C4-2B (cell line): ENCODE measurements around the gene CCL7.

Experiments
- H3K27ac ChIP-seq: fragments of 450-650 bp; 2 replicates; pipeline ENCODE4 v1.5.1; 2017
- ZFX ChIP-seq: fragments of 450-650 bp; IDR thresholded peaks from 2 replicates; pipeline ENCODE4 v1.6.1; 2017
- TF ChIP-seq, protein P1 (sequence below): fragments of 450-650 bp; conservative IDR thresholded peaks from 2 replicates; pipeline ENCODE4 v1.5.1; 2017; ENCODE audit warnings: mild to moderate bottlenecking

Gene CCL7

DNA sequence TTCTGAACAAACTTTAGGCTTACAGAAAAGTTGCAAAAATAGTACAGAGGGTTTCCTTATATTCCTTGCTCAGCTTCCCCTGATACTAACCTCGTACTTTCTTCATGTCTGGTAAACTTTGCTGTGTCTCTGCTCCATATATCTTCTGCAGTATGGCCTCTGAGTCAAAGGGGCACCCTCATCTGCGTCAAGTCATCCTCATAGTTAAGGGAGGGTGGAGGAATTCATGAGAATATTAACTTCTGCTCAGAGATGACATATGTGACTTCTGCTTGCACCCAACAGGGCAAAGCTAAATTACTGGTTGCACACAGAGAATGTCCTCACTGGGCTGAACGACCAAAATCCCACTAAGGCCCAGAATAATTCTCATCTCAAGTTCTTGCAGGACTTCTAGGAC is 4.3 kb upstream of the CCL7 start:
- TF ChIP-seq ZFX, result no peak
- TF ChIP-seq, protein P1, sequence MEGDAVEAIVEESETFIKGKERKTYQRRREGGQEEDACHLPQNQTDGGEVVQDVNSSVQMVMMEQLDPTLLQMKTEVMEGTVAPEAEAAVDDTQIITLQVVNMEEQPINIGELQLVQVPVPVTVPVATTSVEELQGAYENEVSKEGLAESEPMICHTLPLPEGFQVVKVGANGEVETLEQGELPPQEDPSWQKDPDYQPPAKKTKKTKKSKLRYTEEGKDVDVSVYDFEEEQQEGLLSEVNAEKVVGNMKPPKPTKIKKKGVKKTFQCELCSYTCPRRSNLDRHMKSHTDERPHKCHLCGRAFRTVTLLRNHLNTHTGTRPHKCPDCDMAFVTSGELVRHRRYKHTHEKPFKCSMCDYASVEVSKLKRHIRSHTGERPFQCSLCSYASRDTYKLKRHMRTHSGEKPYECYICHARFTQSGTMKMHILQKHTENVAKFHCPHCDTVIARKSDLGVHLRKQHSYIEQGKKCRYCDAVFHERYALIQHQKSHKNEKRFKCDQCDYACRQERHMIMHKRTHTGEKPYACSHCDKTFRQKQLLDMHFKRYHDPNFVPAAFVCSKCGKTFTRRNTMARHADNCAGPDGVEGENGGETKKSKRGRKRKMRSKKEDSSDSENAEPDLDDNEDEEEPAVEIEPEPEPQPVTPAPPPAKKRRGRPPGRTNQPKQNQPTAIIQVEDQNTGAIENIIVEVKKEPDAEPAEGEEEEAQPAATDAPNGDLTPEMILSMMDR, result no peak
- H3K27ac ChIP-seq, result no peak overlapping the region

DNA sequence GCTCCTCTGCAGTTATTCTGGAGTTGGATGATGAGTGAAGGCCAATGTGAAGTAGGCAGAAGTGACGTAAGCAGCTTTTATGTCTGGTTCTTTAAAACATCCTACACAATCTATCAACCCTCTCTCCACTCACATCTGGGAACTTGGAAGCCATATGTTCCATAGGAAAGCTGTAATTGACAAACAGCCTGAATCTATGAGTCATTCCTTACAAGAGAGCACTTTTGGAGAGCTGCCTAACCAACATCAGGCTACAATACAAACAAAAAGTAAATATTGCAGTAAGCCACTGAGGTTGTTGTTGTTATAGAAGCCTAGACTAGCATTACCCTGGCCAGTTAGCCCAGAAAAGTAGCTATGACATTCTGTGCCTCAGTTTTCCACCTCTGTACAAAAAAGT is 5.9 kb downstream of the CCL7 start:
- no peak overlapping the region for H3K27ac ChIP-seq
- TF ChIP-seq, protein P1, result no peak
- TF ChIP-seq ZFX, result no peak

DNA sequence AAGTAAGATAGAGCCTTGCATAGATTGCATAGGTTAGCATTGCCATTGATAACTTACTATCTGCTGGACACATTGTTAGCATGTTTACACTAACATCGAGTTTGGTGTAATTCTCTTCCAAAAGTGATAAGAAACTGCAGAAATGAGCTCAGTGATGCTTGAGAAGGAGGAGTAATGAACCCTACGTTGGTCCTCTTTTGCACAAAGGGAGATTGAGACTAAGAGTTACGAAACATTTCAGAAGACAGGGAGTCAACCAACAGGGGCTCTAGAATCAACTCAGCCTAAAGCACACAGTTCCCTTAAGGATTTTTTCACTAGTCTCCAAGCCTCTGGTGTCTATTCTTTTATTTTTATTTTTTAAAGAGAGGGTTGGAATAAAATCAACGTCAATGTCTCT is 6.8 kb downstream of the CCL7 start:
- TF ChIP-seq, protein P1, result no peak
- no peak for TF ChIP-seq ZFX
- no peak overlapping the region for H3K27ac ChIP-seq

DNA sequence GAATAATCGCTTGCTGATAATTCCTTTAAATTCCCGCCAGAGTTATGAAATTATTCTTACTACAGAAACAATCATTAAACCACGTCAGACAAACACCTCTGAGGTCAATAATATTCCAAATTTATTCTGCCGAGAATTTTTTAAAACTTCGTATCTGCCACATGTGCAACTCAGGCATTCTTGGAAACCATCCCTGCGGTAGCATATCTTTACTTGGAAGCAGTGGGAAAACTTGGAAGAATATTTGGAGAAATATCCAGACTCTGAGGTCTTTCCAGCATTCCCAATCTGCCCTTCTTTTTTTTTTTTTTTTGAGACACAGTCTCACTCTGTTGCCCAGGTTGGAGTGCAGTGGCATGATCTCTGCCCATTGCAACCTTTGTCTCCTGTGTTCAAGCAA is 13.6 kb downstream of the CCL7 start:
- H3K27ac ChIP-seq, result no peak overlapping the region
- TF ChIP-seq, protein P1, result no peak
- TF ChIP-seq ZFX, result no peak

DNA sequence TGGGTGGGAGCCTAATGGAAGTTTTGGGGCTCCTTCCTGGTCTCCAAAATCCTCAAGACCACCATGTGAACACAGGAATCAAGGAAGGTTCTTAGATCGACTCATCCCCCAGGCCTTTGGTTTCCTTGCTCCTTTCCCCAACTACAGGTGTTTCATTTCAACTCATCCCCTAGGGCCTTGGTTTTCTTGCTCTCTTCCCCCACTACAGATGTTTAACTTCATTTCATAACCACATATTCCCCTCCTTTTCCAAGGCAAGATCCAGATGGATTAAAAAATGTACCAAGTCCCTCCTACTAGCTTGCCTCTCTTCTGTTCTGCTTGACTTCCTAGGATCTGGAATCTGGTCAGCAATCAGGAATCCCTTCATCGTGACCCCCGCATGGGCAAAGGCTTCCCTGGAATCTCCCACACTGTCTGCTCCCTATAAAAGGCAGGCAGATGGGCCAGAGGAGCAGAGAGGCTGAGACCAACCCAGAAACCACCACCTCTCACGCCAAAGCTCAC is 15.3 kb downstream of the CCL7 start, which contains the start of gene CCL11:
Gene CCL11, plus strand, starts transcription at position 457 of the 507 bp plus-strand sequence. CDS start 67 bp downstream, outside the sequence.
- no peak within 1 kb of the TSS for H3K27ac ChIP-seq
- no peak for TF ChIP-seq ZFX
- TF ChIP-seq, protein P1, result no peak

DNA sequence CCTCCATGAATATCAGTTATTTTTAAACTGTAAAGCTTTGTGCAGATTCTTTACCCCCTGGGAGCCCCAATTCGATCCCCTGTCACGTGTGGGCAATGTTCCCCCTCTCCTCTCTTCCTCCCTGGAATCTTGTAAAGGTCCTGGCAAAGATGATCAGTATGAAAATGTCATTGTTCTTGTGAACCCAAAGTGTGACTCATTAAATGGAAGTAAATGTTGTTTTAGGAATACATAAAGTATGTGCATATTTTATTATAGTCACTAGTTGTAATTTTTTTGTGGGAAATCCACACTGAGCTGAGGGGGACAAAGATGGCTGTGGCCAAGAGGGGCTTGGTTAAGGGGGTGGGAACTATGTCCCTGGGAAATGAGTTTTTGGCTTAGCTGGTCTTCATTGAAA is 17.9 kb downstream of the CCL7 start:
- TF ChIP-seq ZFX, result no peak
- TF ChIP-seq, protein P1, result no peak
- H3K27ac ChIP-seq, result no peak overlapping the region

DNA sequence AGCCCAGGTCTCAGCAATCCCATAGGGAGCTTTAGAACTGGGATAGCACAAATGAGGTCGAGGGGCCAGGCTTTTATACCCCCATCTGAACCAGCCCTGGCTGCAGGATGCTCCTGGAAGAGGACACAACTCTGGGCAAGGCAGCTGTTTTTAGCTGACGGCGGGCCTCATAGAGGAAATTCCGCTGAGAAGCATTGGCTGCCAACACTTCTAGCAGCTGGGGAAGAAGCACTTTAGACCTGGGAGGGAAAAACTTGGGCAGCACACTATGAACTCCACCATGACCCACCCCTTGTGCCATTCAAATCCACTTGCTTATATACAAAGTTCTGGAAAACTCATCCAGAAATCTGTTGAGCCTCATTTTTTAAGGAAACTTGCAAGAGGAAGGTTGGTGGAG is 20.6 kb downstream of the CCL7 start:
- TF ChIP-seq, protein P1, result no peak
- no peak for TF ChIP-seq ZFX
- no peak overlapping the region for H3K27ac ChIP-seq
